Posterior vena cava (tissue), 2 donors: ENCODE measurements around the gene GABRR3. TPM values are rescaled to one million over a fixed set of nuclear protein-coding genes. Genes with fewer than 3 reads are reported as not detected.

Source experiments
- DNase-seq: peaks from one replicate; pipeline ENCODE4 v3.0.0-alpha.2; 2020; ENCODE audit warnings: low spot score
- intact Hi-C, 2 donors: fragments of 100-400 bp; cut with DNase I; formaldehyde crosslinking; loops; one replicate each; pipeline versions ENCODE4 v1.14.1 to v1.14.2; 2022 to 2023
- total RNA-seq, 2 donors: library from RNA; stranded (reverse); fragmentation: NEBNext Ultra II Directional; extraction: Animal tissue kit (Norgen Biotek cat#: 25700); gene quantifications; one replicate each; pipeline ENCODE4 v1.2.1, GENCODE V29; 2021
- donor health status: DM: yes; HTN: yes; CAD: no.
- donor health status: DM: yes; HTN: yes; CAD: no.

Gene GABRR3
- total RNA-seq, 2 donors from 2014 or later = not detected

DNA sequence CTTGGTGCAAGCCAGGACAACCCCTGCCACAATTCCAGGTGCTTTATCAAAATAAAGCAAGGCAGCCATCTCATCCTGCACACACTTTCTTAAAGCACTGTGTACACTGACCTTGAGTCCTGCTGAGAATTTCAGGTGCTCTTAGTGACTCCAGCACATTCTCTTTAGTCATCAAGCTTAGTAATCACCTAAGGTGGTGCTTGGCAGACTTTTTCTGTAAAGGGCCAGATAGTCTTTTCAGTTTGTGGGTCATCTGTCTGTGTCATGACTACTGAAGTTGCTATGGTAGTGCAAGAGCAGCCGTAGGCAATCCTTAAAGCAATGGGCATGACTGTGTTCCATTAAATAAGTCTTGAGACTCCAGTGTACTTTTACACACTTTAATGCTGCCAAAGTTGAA, 99.3 kb downstream of the GABRR3 start:
- intact Hi-C loops = no loop called here
- no peak for DNase-seq

Other genes starting within 250 kb of the GABRR3 start
- gene CRYBG3, start 213.3 kb downstream of the GABRR3 start, total RNA-seq = 10 to 100 TPM; 21.6 to 21.8 TPM
- gene RIOX2, start 62.9 kb downstream of the GABRR3 start, total RNA-seq = 10 to 100 TPM; 17.1 to 20.0 TPM
- gene OR5AC2, start 51.9 kb upstream of the GABRR3 start, total RNA-seq = not detected
- not detected for gene OR5H1, start 95.4 kb upstream of the GABRR3 start, total RNA-seq
- gene OR5H14, start 112.2 kb upstream of the GABRR3 start, total RNA-seq = not detected
- not detected for gene OR5H15, start 131.4 kb upstream of the GABRR3 start, total RNA-seq
- not detected for gene OR5H6, start 228.9 kb upstream of the GABRR3 start, total RNA-seq
- gene OR5H2, start 247.2 kb upstream of the GABRR3 start, total RNA-seq = not detected